GM12874 (cell line): Measurements from ENCODE around the gene ALG1L2.

Experiments used
- CTCF ChIP-seq: IDR thresholded peaks from 2 replicates; pipeline ENCODE4 v1.5.1; 2011; ENCODE audit warnings: low read depth, mild to moderate bottlenecking, control low read depth, low read length, moderate library complexity; ENCODE audit not compliant: insufficient read depth

ALG1L2 gene

GRCh38 chr3:130088061-130088460 is 6.4 kb downstream of the ALG1L2 start:
- TF ChIP-seq CTCF = no peak

- TF ChIP-seq CTCF = no peak
Observed at GRCh38 chr3:130091958-130092357, 10.3 kb downstream of the ALG1L2 start.

- TF ChIP-seq CTCF = no peak
Observed at GRCh38 chr3:130093741-130094391, 12.2 kb downstream of the ALG1L2 start.

GRCh38 chr3:130111185-130111864 is 29.7 kb downstream of the ALG1L2 start:
- no peak for TF ChIP-seq CTCF

- TF ChIP-seq CTCF = no peak
Observed at GRCh38 chr3:130117933-130118332, 36.3 kb downstream of the ALG1L2 start.

- peak; percentile 22; the same call in 1 of the 2 replicates for TF ChIP-seq CTCF
Observed at GRCh38 chr3:130143648-130144327, 62.2 kb downstream of the ALG1L2 start.
